Vagina (tissue), 2 donors: ENCODE results near the gene ATP7B. TPM values are rescaled to one million over a fixed set of nuclear protein-coding genes. Genes with fewer than 3 reads are reported as not detected.

ENCODE experiments used
- DNase-seq, 2 donors: peaks; one replicate each; pipeline ENCODE4 v3.0.0-alpha.2; 2017; ENCODE audit errors: extremely low spot score in 2 of 2
- H3K27ac ChIP-seq: fragments of 200-600 bp; sonication (generic); one replicate; pipeline ENCODE4 v1.5.1; 2019
- H3K27me3 ChIP-seq: fragments of 200-600 bp; sonication (generic); one replicate; pipeline ENCODE4 v1.5.1; 2019
- H3K36me3 ChIP-seq, 2 donors: fragments of 200-600 bp; sonication (generic); one replicate each; pipeline ENCODE4 v1.5.1; 2017 to 2019
- H3K4me1 ChIP-seq: fragments of 200-600 bp; sonication (generic); one replicate; pipeline ENCODE4 v1.5.1; 2019
- H3K4me3 ChIP-seq, 2 donors: fragments of 200-600 bp; sonication (generic); 1 replicate in 1 of 2; 2 replicates in 1 of 2; pipeline ENCODE4 v1.5.1; 2016 to 2019
- H3K9me3 ChIP-seq: fragments of 200-600 bp; sonication (generic); one replicate; pipeline ENCODE4 v1.5.1; 2019
- CTCF ChIP-seq, 3 experiments: fragments of 450-650 bp in 2 of 3; fragments of 200-600 bp in 1 of 3; sonication (generic) in 1 of 3; IDR thresholded peaks; one replicate each; pipeline ENCODE4 v1.5.1; 2017 to 2019; ENCODE audit warnings: antibody characterized with exemption in 3 of 3, mild to moderate bottlenecking in 2 of 3, moderate library complexity in 2 of 3
- POLR2A ChIP-seq, 2 donors: fragments of 450-650 bp; IDR thresholded peaks; one replicate each; pipeline ENCODE4 v1.6.1; 2017; ENCODE audit warnings: antibody characterized with exemption in 2 of 2, mild to moderate bottlenecking in 2 of 2, moderate library complexity in 2 of 2
- POLR2AphosphoS5 ChIP-seq, 2 donors: sonication (generic); formaldehyde crosslinking; IDR thresholded peaks; one replicate each; pipeline ENCODE4 v1.9.0; 2017; ENCODE audit warnings: antibody characterized with exemption in 2 of 2, mild to moderate bottlenecking in 2 of 2, low read depth in 1 of 2; ENCODE audit not compliant: insufficient read depth in 1 of 2
- intact Hi-C: fragments of 100-400 bp; cut with DNase I; formaldehyde crosslinking; loops from one replicate; pipeline ENCODE4 v1.15.1; 2023
- total RNA-seq: library from RNA; depleted of rRNA; stranded (reverse); fragments of >200 nt; gene quantifications from one replicate; pipeline ENCODE4 v1.2.3, GENCODE V29; 2016

Gene ATP7B
- total RNA-seq, 1 donor from 2014 or later, result 2.5 TPM

- Histone ChIP-seq H3K9me3 (no peaks in the 10 kb centered on the region), H3K27ac (no peak overlapping the region), H3K27me3 (no peaks in the 10 kb centered on the region), H3K36me3 (peaks cover 0 to 11% of the 10 kb centered on the region in 2 donors), H3K4me3 (no peak overlapping the region), H3K4me1 (no peaks in the 10 kb centered on the region)
- DNase-seq, result no peak
- no peak for TF ChIP-seq CTCF (IDR thresholded peaks at IDR 0.05)
- TF ChIP-seq POLR2A (IDR thresholded peaks at IDR 0.05), result no peak
- no peak for TF ChIP-seq POLR2AphosphoS5 (IDR thresholded peaks at IDR 0.05; ENCODE audit: insufficient read depth in 1 of 2, low read depth in 1 of 2)
- intact Hi-C loops, result no loop called here
These were observed 18.3 kb upstream of the ATP7B start for GRCh38 chr13:52029569-52029968.

DNA sequence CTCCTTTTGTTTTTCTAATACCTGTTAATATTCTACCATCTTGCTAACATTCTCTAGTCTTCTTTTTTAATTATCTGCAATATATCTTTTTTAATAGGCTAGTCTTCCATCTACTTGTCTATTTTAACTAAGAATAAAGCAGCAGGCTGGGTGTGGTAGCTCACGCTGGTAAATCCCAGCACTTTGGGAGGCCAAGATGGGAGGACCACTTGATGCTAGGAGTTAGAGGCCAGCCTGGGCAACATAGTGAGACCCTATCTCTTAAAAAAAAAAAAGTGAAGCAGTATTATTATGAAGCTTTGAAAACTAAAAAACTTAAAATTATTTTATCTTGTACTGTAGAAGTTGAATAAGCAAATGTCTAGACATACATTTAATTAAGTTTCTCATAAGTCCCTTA lies 16.6 kb upstream of the ATP7B start:
- H3K36me3 ChIP-seq, result peaks cover 0 to 11% of the 10 kb centered on the region in 2 donors
- no peak for TF ChIP-seq POLR2A (IDR thresholded peaks at IDR 0.05)
- TF ChIP-seq CTCF (IDR thresholded peaks at IDR 0.05), result no peak
- no peak for TF ChIP-seq POLR2AphosphoS5 (IDR thresholded peaks at IDR 0.05; ENCODE audit: insufficient read depth in 1 of 2, low read depth in 1 of 2)
- H3K4me3 ChIP-seq, result no peak overlapping the region
- no peaks in the 10 kb centered on the region for H3K27me3 ChIP-seq
- intact Hi-C loops, result no loop called here
- no peak for DNase-seq
- no peak overlapping the region for H3K27ac ChIP-seq
- H3K4me1 ChIP-seq, result no peaks in the 10 kb centered on the region
- H3K9me3 ChIP-seq, result no peaks in the 10 kb centered on the region

DNA sequence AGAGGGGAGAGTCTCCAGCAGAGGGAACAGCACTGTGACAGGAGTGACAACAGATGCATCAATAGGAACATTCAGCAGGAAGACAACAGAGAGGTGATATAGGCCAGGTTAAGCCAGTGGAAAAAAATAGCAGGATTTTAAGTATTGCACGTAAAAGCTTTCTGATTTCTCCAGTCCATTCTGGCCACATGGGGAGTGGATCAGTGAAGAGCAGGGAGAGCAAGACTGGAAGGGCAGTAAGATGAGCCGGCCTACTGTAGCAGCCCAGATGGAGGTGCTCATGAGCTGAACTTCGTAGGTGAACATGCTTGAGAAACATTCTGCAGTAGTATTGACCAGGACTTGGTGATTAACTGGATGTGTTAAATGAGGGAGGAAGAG lies 15.0 kb upstream of the ATP7B start:
- no peak overlapping the region for H3K4me3 ChIP-seq
- no peak overlapping the region for H3K27ac ChIP-seq
- H3K36me3 ChIP-seq, result peaks cover 0 to 11% of the 10 kb centered on the region in 2 donors
- H3K27me3 ChIP-seq, result no peaks in the 10 kb centered on the region
- no peak for DNase-seq
- intact Hi-C loops, result no loop called here
- H3K4me1 ChIP-seq, result no peaks in the 10 kb centered on the region
- H3K9me3 ChIP-seq, result no peaks in the 10 kb centered on the region
- TF ChIP-seq POLR2A (IDR thresholded peaks at IDR 0.05), result no peak
- no peak for TF ChIP-seq CTCF (IDR thresholded peaks at IDR 0.05)

DNA sequence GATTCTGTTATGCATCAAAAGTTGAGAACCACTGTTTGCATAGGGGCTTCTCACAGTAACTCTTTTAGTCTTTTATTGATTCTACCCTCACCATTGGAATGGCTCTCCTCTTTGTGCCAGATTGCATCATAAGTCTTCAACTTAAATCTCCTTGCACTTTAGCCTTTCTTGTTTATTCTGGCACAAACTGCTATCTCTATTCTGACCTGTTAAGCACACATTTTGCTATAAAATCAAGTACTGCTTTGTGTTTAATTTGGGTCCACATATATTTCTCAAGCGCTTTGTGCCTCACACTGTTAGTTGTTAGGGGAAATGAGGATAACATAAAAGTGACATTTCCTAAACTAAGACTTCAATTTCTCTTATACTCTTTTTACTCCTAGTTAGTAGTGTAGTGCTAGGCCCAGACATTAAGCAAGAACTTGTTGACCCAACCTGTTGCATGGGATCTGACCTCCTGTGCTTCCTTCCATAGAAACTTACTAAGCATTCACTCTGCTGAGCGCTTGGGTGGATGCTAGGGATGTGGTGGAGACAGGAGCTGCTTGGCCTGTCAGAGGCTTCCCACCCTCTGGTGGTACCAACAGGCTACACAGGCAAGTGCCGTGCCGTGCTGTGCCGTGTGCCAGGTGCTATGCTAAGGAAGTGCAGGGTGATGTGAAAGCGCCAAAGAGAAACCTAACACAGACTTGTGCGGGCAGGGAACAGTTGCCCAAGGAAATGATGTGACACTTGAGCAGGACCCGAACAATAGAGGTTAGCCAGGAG lies 14.4 kb upstream of the ATP7B start:
- H3K27ac ChIP-seq, result no peak overlapping the region
- no peak for DNase-seq
- H3K27me3 ChIP-seq, result no peaks in the 10 kb centered on the region
- H3K9me3 ChIP-seq, result no peaks in the 10 kb centered on the region
- H3K4me1 ChIP-seq, result no peaks in the 10 kb centered on the region
- TF ChIP-seq POLR2AphosphoS5 (IDR thresholded peaks at IDR 0.05; ENCODE audit: insufficient read depth in 1 of 2, low read depth in 1 of 2) (no peak), CTCF (IDR thresholded peaks at IDR 0.05) (no peak), POLR2A (IDR thresholded peaks at IDR 0.05) (no peak)
- H3K4me3 ChIP-seq, result no peak overlapping the region
- intact Hi-C loops, result no loop called here
- H3K36me3 ChIP-seq, result peaks cover 0 to 13% of the 10 kb centered on the region in 2 donors

DNA sequence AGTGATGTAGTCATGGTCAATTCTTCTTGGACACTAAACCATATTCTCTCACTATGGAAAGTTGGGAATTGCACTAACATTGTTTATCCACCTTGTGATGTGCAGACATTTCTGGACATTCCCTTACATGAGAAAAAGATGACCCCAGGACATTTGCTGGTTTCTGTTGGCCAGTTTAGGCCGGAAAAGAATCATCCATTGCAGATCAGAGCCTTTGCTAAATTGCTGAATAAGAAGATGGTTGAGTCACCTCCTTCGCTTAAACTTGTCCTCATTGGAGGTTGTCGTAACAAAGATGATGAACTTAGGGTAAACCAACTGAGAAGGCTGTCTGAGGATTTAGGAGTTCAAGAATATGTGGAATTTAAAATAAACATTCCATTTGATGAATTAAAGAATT lies 13.2 kb upstream of the ATP7B start, which contains the start of gene UTP14C:
Gene UTP14C (plus strand): TSS at position 211 of the 400 bp plus-strand sequence. CDS start 4,114 bp downstream, outside the sequence.
- intact Hi-C loops, result no loop called here
- H3K4me1 ChIP-seq, result no peaks in the 10 kb centered on the region
- H3K27ac ChIP-seq, result no peak within 1 kb of the TSS
- TF ChIP-seq CTCF (IDR thresholded peaks at IDR 0.05), result no peak
- TF ChIP-seq POLR2AphosphoS5 (IDR thresholded peaks at IDR 0.05; ENCODE audit: insufficient read depth in 1 of 2, low read depth in 1 of 2), result no peak
- no peak for TF ChIP-seq POLR2A (IDR thresholded peaks at IDR 0.05)
- no peaks in the 10 kb centered on the region for H3K9me3 ChIP-seq
- no peak for DNase-seq
- no peak within 1 kb of the TSS for H3K4me3 ChIP-seq
- H3K36me3 ChIP-seq, result peaks cover 0 to 24% of the 10 kb centered on the region in 2 donors
- H3K27me3 ChIP-seq, result no peaks in the 10 kb centered on the region
